Colonic mucosa (tissue), 4 donors: ENCODE results near the gene RASGRP2. TPM values are rescaled to one million over a fixed set of nuclear protein-coding genes. Genes with fewer than 3 reads are reported as not detected.

Source experiments
- DNase-seq: peaks from one replicate; pipeline ENCODE4 v3.0.0-alpha.2; 2020
- H3K27ac ChIP-seq: fragments of 200-600 bp; one replicate; pipeline ENCODE4 v1.8.0; 2021
- H3K27me3 ChIP-seq: fragments of 200-600 bp; one replicate; pipeline ENCODE4 v1.8.0; 2021
- H3K36me3 ChIP-seq: fragments of 200-600 bp; one replicate; pipeline ENCODE4 v1.8.0; 2021
- H3K4me1 ChIP-seq: fragments of 200-600 bp; one replicate; pipeline ENCODE4 v1.8.0; 2021; ENCODE audit warnings: mild to moderate bottlenecking
- H3K4me3 ChIP-seq: fragments of 200-600 bp; one replicate; pipeline ENCODE4 v1.8.0; 2021
- H3K9ac ChIP-seq, 2 donors: one replicate each; pipeline ENCODE4 v1.7.0; 2013; ENCODE audit warnings: control low read depth in 2 of 2, low read depth in 2 of 2, low read length in 2 of 2
- H3K9me3 ChIP-seq: fragments of 200-600 bp; one replicate; pipeline ENCODE4 v1.8.0; 2021
- CTCF ChIP-seq: fragments of 200-600 bp; IDR thresholded peaks from one replicate; pipeline ENCODE4 v1.8.0; 2022; ENCODE audit warnings: antibody characterized with exemption, mild to moderate bottlenecking
- intact Hi-C: fragments of 100-400 bp; cut with DNase I; formaldehyde crosslinking; loops from one replicate; pipeline ENCODE4 v1.14.1; 2022
- total RNA-seq, 2 donors: library from RNA; stranded (reverse); fragmentation: NEBNext Ultra II Directional in 1 of 2; extraction: Animal tissue kit (Norgen Biotek cat#: 25700) in 1 of 2; gene quantifications; one replicate each; pipeline ENCODE4 v1.2.1, GENCODE V29; 2021
- donor health status: healthy.
- donor health status: DM: no; HTN: no; CAD: no.
- donor health status: DM: no; HTN: no; CAD: no.

Gene RASGRP2
- total RNA-seq, 2 donors from 2014 or later, result 2.8 to 3.5 TPM

GRCh38 chr11:64789331-64790204 is 45.6 kb upstream of the RASGRP2 start:
- intact Hi-C loops, result loop anchor here (5.0 kb wide), 2 partner anchors 53 to 103 kb away; partner anchors contain the start of gene CDC42BPG
- H3K36me3 ChIP-seq, result no peaks in the 10 kb centered on the region

GRCh38 chr11:64788321-64789215 is 44.6 kb upstream of the RASGRP2 start:
- no peaks in the 10 kb centered on the region for H3K9me3 ChIP-seq
- H3K27ac ChIP-seq, result no peak overlapping the region
- TF ChIP-seq CTCF, result no peak
- no peaks in the 10 kb centered on the region for H3K27me3 ChIP-seq
- no peaks in the 10 kb centered on the region for H3K4me1 ChIP-seq
- intact Hi-C loops, result loop anchor here (5.0 kb wide), 2 partner anchors 54 to 104 kb away; partner anchors contain the start of gene CDC42BPG
- H3K4me3 ChIP-seq, result no peak overlapping the region
- H3K9ac ChIP-seq, result no peak overlapping the region
- H3K36me3 ChIP-seq, result no peaks in the 10 kb centered on the region
- no peak for DNase-seq

More at GRCh38 chr11:64789331-64790204, 45.6 kb upstream of the RASGRP2 start:
- Histone ChIP-seq H3K4me1 (no peaks in the 10 kb centered on the region), H3K27ac (no peak overlapping the region), H3K4me3 (no peak overlapping the region), H3K9ac (no peak overlapping the region), H3K27me3 (no peaks in the 10 kb centered on the region), H3K9me3 (no peaks in the 10 kb centered on the region)
- DNase-seq, result no peak
- TF ChIP-seq CTCF, result no peak

GRCh38 chr11:64787526-64788320 is 43.8 kb upstream of the RASGRP2 start:
- Histone ChIP-seq H3K9ac (no peak overlapping the region), H3K4me1 (no peaks in the 10 kb centered on the region), H3K9me3 (no peaks in the 10 kb centered on the region), H3K4me3 (no peak overlapping the region), H3K27ac (no peak overlapping the region), H3K27me3 (no peaks in the 10 kb centered on the region), H3K36me3 (no peaks in the 10 kb centered on the region)
- peak; percentile 80 for DNase-seq
- peak; percentile 53 for TF ChIP-seq CTCF
- intact Hi-C loops, result loop anchor here (5.0 kb wide), 2 partner anchors 55 to 105 kb away; partner anchors contain the start of gene CDC42BPG

- no peak for TF ChIP-seq CTCF
- intact Hi-C loops, result loop anchor here (5.0 kb wide), 2 partner anchors 56 to 106 kb away; partner anchors contain the start of gene CDC42BPG
Measured at GRCh38 chr11:64786308-64786707, 42.4 kb upstream of the RASGRP2 start.

More at GRCh38 chr11:64786308-64786707, 42.4 kb upstream of the RASGRP2 start:
- H3K27ac ChIP-seq, result no peak overlapping the region
- no peaks in the 10 kb centered on the region for H3K4me1 ChIP-seq
- no peaks in the 10 kb centered on the region for H3K36me3 ChIP-seq
- H3K9ac ChIP-seq, result no peak overlapping the region
- H3K4me3 ChIP-seq, result no peak overlapping the region
- H3K9me3 ChIP-seq, result no peaks in the 10 kb centered on the region
- no peak for DNase-seq
- no peaks in the 10 kb centered on the region for H3K27me3 ChIP-seq
